ENCODE data around the gene SPSB4. TPM values are rescaled to one million over a fixed set of nuclear protein-coding genes. Genes with fewer than 3 reads are reported as not detected.
A peak's percentile ranks its signal among the peaks of the same experiment; 100 is the strongest.

The SPSB4 gene
- total and polyA plus RNA-seq, 10 of the 15 experiments (the other 5 are each of a cell fraction or from before 2014, with no cell fraction given) = not detected

GRCh38 chr3:141192345-141192744, 141.2 kb downstream of the SPSB4 start:
- FAIRE-seq = peak; percentile 96
- peak; percentile 54; the same call in 1 of the 3 replicates for TF ChIP-seq POU2F2 (IDR thresholded peaks at IDR 0.05; ENCODE audit: borderline replicate concordance, low read depth, low read length)
- TF ChIP-seq CTCF (IDR thresholded peaks at IDR 0.05 in 2 of 3, conservative IDR thresholded peaks at IDR 0.05 in 1 of 3; ENCODE audit: control insufficient read depth in 2 of 3, extremely low read depth in 1 of 3, insufficient read depth in 1 of 3, low read depth in 3 of 3, low read length in 3 of 3) = peak; percentile 93 to 99 (median 94)
- TF ChIP-seq RB1 (IDR thresholded peaks at IDR 0.05; ENCODE audit: borderline replicate concordance) = peak; percentile 70; the same call in 1 of the 2 replicates
- no peak for TF ChIP-seq PML (IDR thresholded peaks at IDR 0.05; ENCODE audit: low read length)
- TF ChIP-seq BRCA1 (IDR thresholded peaks at IDR 0.05; ENCODE audit: low read depth, low read length) = no peak
- TF ChIP-seq SMC3 (IDR thresholded peaks at IDR 0.05; ENCODE audit: borderline replicate concordance, low read length) = peak; percentile 75
- no peak for TF ChIP-seq BCLAF1 (IDR thresholded peaks at IDR 0.05)
- TF ChIP-seq YY1 (IDR thresholded peaks at IDR 0.05; ENCODE audit: low read depth, low read length) = peak; percentile 70
- TF ChIP-seq STAT1 (conservative IDR thresholded peaks at IDR 0.05) = 0 out of 2 replicates have a peak, but pooled peaks have one; percentile 54
- TF ChIP-seq IKZF1 (conservative IDR thresholded peaks at IDR 0.05) = no peak
- TF ChIP-seq IRF3 (IDR thresholded peaks at IDR 0.05) = 0 out of 2 replicates have a peak, but pooled peaks have one; percentile 55
- no peak for TF ChIP-seq RFX5 (IDR thresholded peaks at IDR 0.05; ENCODE audit: low read depth, low read length)

More at GRCh38 chr3:141192345-141192744, 141.2 kb downstream of the SPSB4 start:
- Histone ChIP-seq H3K4me2 (ENCODE audit: control insufficient read depth, insufficient read depth) (no peak overlapping the region), H3K4me3 (no peak overlapping the region), H3K27me3 (replicated peaks in 1 of 2; ENCODE audit: control insufficient read depth in 2 of 2, insufficient read depth in 2 of 2, low read length in 1 of 2) (no peaks in the 10 kb centered on the region; a peak in 1 of 4 replicates), H3K27ac (ENCODE audit: control insufficient read depth, insufficient read depth) (no peak overlapping the region), H3K4me1 (ENCODE audit: control insufficient read depth, insufficient read depth, low read length) (no peaks in the 10 kb centered on the region), H3K36me3 (ENCODE audit: control insufficient read depth in 2 of 2, insufficient read depth in 2 of 2, low read length in 1 of 2) (no peaks in the 10 kb centered on the region), H4K20me1 (ENCODE audit: control insufficient read depth, insufficient read depth) (no peaks in the 10 kb centered on the region), H3K9ac (ENCODE audit: control insufficient read depth, insufficient read depth, low read length) (no peak overlapping the region), H3K9me3 (replicated peaks; ENCODE audit: control insufficient read depth, insufficient read depth, low read length) (no peaks in the 10 kb centered on the region), H2AFZ (ENCODE audit: control insufficient read depth, low read depth, low read length) (no peak overlapping the region), H3K79me2 (ENCODE audit: control insufficient read depth, insufficient read depth, low read length) (no peaks in the 10 kb centered on the region)
- under 1% methylated on average over 11 of the region's 11 CpGs for WGBS (ENCODE audit: insufficient coverage, insufficient replicate concordance, low lambda C conversion rate, missing lambda C conversion rate)
- ChIA-PET CTCF (interaction anchor here (0.6 to 5.8 kb wide), 17 partner anchors 10 to 725 kb away, joined by 3 to 64 read pairs (median 4); partner anchors contain the start of gene PXYLP1), RAD21 (ENCODE audit: unreplicated experiment) (interaction anchor here (0.9 to 1.2 kb wide), 6 partner anchors 89 to 287 kb away, joined by 3 to 12 read pairs (median 3); no protein-coding TSS in a partner anchor), POLR2A (no interaction called here), SMC1A (ENCODE audit: uncharacterized antibody, unreplicated experiment) (interaction anchor here (0.7 to 2.3 kb wide), 7 partner anchors 9 to 297 kb away, joined by 3 to 17 read pairs (median 4); no protein-coding TSS in a partner anchor)
- intact Hi-C loops (cut with micrococcal nuclease; ENCODE audit: unreplicated experiment) (loop anchor here (1.0 to 5.0 kb wide), 4 partner anchors 85 to 294 kb away; no protein-coding TSS in a partner anchor), in situ Hi-C loops (cut with MboI) (loop anchor here (5.0 kb wide), 2 partner anchors 190 to 295 kb away; no protein-coding TSS in a partner anchor)
- BruUV-seq (replicated peaks) = no TSS peak
- DNase-seq (ENCODE audit: low read depth, low spot score) (peak; percentile 64), ATAC-seq (peak; percentile 100)

Data from GM12878 (cell line).